KMS-11 (cell line): ENCODE data around the gene TTC39A.

Experiments used
- H2AFZ ChIP-seq: fragments of 200-600 bp; sonication (generic); 2 replicates; pipeline ENCODE4 v1.6.1; 2016; ENCODE audit warnings: antibody characterized with exemption, mixed run types, low read depth
- H3K27ac ChIP-seq: fragments of 200-600 bp; sonication (generic); 2 replicates; pipeline ENCODE4 v1.6.1; 2016; ENCODE audit warnings: mild to moderate bottlenecking, mixed run types
- H3K27me3 ChIP-seq: fragments of 200-600 bp; sonication (generic); 2 replicates; pipeline ENCODE4 v1.6.1; 2017; ENCODE audit warnings: mild to moderate bottlenecking, low read depth, mixed run types, moderate library complexity; ENCODE audit not compliant: insufficient read depth
- H3K36me3 ChIP-seq: fragments of 200-600 bp; sonication (generic); 2 replicates; pipeline ENCODE4 v1.6.1; 2017; ENCODE audit warnings: mild to moderate bottlenecking, mixed run types; ENCODE audit not compliant: insufficient read depth
- H3K4me1 ChIP-seq: fragments of 200-600 bp; sonication (generic); 2 replicates; pipeline ENCODE4 v1.6.1; 2016; ENCODE audit warnings: mild to moderate bottlenecking, low read depth, mixed run types; ENCODE audit not compliant: poor library complexity, severe bottlenecking
- H3K4me2 ChIP-seq: fragments of 200-600 bp; sonication (generic); 2 replicates; pipeline ENCODE4 v1.7.0; 2016; ENCODE audit warnings: mild to moderate bottlenecking, mixed run types
- H3K4me3 ChIP-seq: fragments of 200-600 bp; sonication (generic); IDR thresholded peaks from 2 replicates; pipeline ENCODE4 v1.6.1; 2017; ENCODE audit warnings: low read depth, low read length, mixed read lengths; ENCODE audit not compliant: insufficient read depth
- H3K79me2 ChIP-seq: fragments of 200-600 bp; sonication (generic); 2 replicates; pipeline ENCODE4 v1.6.1; 2016; ENCODE audit warnings: low read depth, mixed run types; ENCODE audit not compliant: insufficient read depth
- H3K9ac ChIP-seq: fragments of 200-600 bp; sonication (generic); 2 replicates; pipeline ENCODE4 v1.6.1; 2016; ENCODE audit warnings: mild to moderate bottlenecking, mixed run types
- H4K20me1 ChIP-seq: fragments of 200-600 bp; sonication (generic); 2 replicates; pipeline ENCODE4 v1.6.1; 2016; ENCODE audit warnings: mild to moderate bottlenecking, mixed run types; ENCODE audit not compliant: insufficient read depth
- CTCF ChIP-seq: fragments of 200-600 bp; sonication (generic); conservative IDR thresholded peaks from 2 replicates; pipeline ENCODE4 v1.6.1; 2017; ENCODE audit warnings: low read depth, mild to moderate bottlenecking, antibody characterized with exemption, low read length, moderate library complexity, mixed read lengths

The TTC39A gene

GRCh38 chr1:51237351-51238033 is 92.9 kb downstream of the TTC39A start:
- Histone ChIP-seq H3K4me3 (no peak overlapping the region), H3K27me3 (no peaks in the 10 kb centered on the region), H2AFZ (no peak overlapping the region), H3K9ac (peak overlapping the region; percentile 15; the same call in 1 of the 2 replicates), H3K4me2 (peak overlapping the region; percentile 51), H3K36me3 (no peaks in the 10 kb centered on the region), H3K4me1 (no peaks in the 10 kb centered on the region), H4K20me1 (no peaks in the 10 kb centered on the region), H3K79me2 (peaks cover 22% of the 10 kb centered on the region; the same call in 1 of the 2 replicates), H3K27ac (no peak overlapping the region; the same call in 1 of the 2 replicates)
- no peak for TF ChIP-seq CTCF
